HG02623 (cell line): ENCODE data around the gene KIRREL3.
"Not testable (repeated sequence)": the region's sequence is repeated elsewhere in the genome, so short reads cannot be mapped to it uniquely, and the experiment has no call there.

Experiments used
- ATAC-seq: cut with Tn5 transposase; IDR thresholded peaks from one replicate; pipeline ENCODE4 v1.9.1; 2021; ENCODE audit warnings: moderate library complexity; ENCODE audit not compliant: unreplicated experiment

Gene KIRREL3

DNA sequence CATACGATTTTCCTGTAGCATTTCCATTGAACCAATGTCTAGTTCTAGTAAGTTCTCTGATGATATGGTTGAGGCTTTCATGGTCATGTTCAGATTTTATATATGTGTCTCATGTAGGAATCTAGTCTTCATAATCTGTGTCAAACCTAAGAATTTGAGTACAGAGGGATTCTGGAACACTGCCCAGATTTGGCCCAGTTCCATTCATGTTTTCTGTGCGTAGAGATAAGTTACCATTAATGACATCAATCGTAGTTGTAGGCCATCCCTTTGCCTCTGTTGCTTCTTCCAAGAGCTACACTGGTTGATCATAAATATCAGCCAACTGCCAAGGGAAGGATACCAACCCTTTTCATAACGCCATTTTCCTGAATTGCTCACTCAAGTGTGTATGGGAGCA is 621.8 kb downstream of the KIRREL3 start:
- ATAC-seq = no peak

DNA sequence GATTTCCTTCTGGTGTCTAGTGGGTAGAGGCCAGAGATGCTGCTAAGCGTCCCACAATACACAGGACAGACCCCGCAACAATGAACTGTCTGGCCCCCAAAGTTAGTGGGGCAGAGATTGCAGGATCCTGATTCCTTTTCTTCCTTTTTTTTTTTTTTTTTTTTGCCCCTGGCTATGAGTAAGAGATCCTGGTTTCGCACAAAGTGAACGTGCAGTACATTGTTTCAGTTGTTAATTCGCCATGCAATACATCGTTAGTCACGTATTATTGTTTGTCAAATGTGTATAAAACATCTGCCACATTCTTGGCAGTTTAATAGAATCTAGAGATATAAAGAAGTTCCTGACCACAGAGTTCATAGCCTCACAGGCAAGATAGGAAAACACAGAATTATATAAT is 624.8 kb downstream of the KIRREL3 start:
- no peak for ATAC-seq

DNA sequence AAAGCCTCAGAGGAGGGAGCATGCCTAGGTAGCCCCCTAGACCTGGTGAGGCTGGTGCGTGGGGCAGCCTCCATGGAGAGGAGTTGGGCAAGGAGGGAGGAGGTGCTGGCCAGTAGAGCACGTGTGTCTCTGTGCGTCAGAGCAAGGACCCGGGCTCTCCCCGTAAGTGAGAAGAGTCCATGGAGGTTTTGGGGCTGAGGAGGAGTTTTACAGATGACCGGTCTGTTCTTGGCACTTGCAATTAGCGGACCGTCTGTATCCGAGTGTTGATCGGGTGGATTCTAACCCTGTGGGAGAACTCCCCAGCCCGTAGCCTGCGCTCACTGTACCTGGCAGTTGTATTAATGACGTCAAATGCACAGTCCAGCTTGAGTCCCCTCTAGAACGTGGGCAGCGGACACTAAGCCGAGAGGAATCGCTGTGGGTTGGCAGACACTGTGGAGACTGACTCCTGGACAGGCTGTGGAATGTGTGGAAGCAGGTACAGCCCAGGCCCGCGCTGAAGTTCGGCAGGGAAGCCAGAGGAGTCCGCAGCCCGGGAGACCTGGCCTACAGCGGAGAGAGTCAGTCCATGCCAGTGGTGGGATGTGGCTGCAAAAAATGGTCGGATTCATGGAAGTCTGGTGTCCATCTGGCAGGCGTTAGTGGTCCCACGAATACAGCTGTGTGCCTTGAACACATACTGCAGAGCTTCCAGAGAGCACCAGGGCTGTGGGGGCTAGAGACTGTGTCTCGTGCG is 625.8 kb downstream of the KIRREL3 start:
- not testable (repeated sequence) for ATAC-seq

DNA sequence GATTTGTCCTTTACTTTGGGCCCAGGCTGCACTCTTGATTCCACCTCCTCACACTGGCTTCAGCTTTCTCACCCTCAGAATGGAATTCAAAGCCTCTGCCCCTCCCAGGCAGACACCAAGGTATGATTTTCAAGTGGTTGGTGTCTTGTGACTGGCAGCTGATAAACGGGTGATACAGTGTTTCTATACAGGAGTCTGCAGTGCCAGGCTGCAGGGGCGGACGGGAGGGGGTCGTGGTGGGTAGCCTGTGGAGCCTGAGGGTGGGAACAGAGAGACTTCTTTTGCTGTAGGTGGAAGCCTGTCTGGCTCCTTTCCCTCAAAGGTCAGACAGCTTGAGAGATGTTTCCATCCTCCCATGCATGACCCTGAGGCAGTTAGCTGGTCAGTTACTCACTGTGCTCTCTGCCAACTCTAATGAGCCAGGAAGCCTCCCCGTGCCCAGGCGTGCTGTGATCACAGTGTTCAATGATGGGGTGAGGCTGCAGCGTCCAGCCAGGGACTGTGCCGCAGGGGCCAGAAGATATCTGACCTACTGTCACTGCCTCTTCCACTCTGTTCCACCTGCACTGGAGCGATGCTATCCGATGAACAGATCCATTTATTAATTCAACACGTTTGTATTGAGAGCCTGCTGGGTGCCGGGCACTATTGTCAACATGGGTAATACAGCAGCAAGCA is 627.0 kb downstream of the KIRREL3 start:
- ATAC-seq = not testable (repeated sequence)
